Activated naive CD4-positive, alpha-beta T cell treated with anti-CD3 and anti-CD28 coated beads, Interleukin-2, amount 50 U/mL, for 72 hours (primary cell): ENCODE data around the gene PHTF2. TPM values are rescaled to one million over a fixed set of nuclear protein-coding genes. Genes with fewer than 3 reads are reported as not detected.
A peak's percentile ranks its signal among the peaks of the same experiment; 100 is the strongest.
"Not testable (repeated sequence)": the region's sequence is repeated elsewhere in the genome, so short reads cannot be mapped to it uniquely, and the experiment has no call there.

ENCODE experiments used
- ATAC-seq, 2 donors: fragments of 150-1000 bp; cut with Tn5 transposase; 2 replicates each; pipeline ENCODE4 v1.10.0; 2021; ENCODE audit warnings: mild to moderate bottlenecking in 2 of 2, moderate library complexity in 2 of 2
- DNase-seq, 2 donors: peaks; one replicate each; pipeline ENCODE4 v3.0.0; 2021 to 2022; ENCODE audit warnings: low spot score in 2 of 2
- H3K27ac Mint-ChIP-seq, 2 donors: one replicate each; pipeline ENCODE4 v1.8.0; 2022; ENCODE audit warnings: mild to moderate bottlenecking in 2 of 2, mixed read lengths in 2 of 2
- H3K36me3 Mint-ChIP-seq, 2 donors: one replicate each; pipeline ENCODE4 v1.8.0; 2022; ENCODE audit warnings: mixed read lengths in 2 of 2
- H3K9me3 Mint-ChIP-seq, 2 donors: one replicate each; pipeline ENCODE4 v1.8.0; 2022; ENCODE audit warnings: mixed read lengths in 2 of 2
- total RNA-seq, 2 donors: library from RNA; stranded (reverse); gene quantifications; one replicate each; pipeline ENCODE4 v1.2.3, GENCODE V29; 2022

Gene PHTF2
- total RNA-seq, 2 donors from 2014 or later, result 22.8 to 31.1 TPM

DNA sequence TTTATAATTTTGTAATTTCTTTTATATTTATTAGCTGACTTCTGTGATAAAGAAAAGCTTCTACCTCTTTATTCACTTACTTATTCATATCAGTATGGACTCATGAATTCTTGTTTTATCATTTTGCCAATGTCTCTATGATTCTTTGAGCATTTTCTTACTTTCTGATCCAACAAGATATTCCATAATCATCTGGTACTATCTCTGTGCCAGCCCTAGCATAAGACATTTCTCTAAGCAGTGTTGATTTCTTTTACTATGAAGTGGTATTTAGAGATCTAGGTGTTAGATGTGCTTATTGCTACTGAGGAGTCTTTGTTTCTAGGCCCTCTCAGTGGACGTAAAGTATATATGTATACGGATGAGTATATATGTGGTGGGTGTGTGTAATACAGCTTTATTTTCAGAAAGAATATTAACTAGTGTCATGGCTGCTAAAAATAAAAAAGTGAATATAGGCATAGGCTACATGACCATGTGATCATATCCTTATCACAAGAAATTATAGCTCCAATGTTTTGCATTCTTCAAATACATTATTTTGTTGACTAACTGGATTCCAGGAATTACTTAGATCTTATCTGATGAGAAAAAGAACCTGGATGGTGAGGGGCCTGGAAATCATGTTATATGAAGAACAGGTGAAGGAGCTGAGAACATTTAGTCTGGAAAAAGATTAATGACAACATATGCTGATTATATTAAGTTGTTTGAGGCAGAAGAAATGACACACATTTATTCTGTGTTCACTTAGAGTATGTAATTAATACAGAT is 13.1 kb downstream of the PHTF2 start:
- ATAC-seq (no peak), DNase-seq (no peak)
- Mint-ChIP-seq H3K36me3 (peaks cover 18 to 37% of the 10 kb centered on the region in 2 donors), H3K9me3 (peaks cover 7 to 26% of the 10 kb centered on the region in 2 donors), H3K27ac (no peak overlapping the region)

GRCh38 chr7:77812290-77812685 is 13.7 kb downstream of the PHTF2 start:
- Mint-ChIP-seq H3K27ac (no peak overlapping the region), H3K36me3 (peaks cover 21 to 37% of the 10 kb centered on the region in 2 donors)
- DNase-seq, result no peak

DNA sequence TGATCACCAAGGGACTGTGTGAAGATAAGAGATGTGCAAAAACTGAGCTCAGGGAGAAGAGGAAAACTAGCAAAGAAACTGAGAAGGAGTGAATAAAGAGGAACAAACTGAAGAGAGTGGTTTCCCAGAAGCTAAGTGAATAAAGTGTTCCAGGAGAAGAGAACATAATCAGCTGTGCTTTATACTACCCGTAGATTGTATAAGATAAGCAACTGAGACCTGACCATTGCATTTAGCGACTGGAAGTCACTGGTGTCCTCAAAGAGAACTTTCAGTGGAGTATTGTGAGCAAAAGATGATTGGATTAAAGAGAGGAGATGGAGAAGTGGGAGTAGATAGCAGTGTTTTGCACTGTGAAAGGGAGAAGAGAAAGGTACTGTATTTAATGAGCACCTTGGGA is 14.6 kb downstream of the PHTF2 start:
- H3K9me3 Mint-ChIP-seq, result peaks cover 16 to 21% of the 10 kb centered on the region in 2 donors
- ATAC-seq (no peak), DNase-seq (no peak)
- H3K36me3 Mint-ChIP-seq, result peaks cover 18 to 37% of the 10 kb centered on the region in 2 donors
- no peak overlapping the region for H3K27ac Mint-ChIP-seq

More at GRCh38 chr7:77812290-77812685, 13.7 kb downstream of the PHTF2 start:
- peaks cover 13 to 26% of the 10 kb centered on the region in 2 donors for H3K9me3 Mint-ChIP-seq
- no peak for ATAC-seq

GRCh38 chr7:77819021-77819420 is 20.4 kb downstream of the PHTF2 start:
- DNase-seq (no peak), ATAC-seq (no peak)
- H3K36me3 Mint-ChIP-seq, result peaks cover 51 to 76% of the 10 kb centered on the region in 2 donors
- no peak overlapping the region for H3K27ac Mint-ChIP-seq
- peaks cover 50 to 52% of the 10 kb centered on the region in 2 donors for H3K9me3 Mint-ChIP-seq

GRCh38 chr7:77820967-77821366 is 22.4 kb downstream of the PHTF2 start:
- H3K9me3 Mint-ChIP-seq, result peaks cover 58 to 59% of the 10 kb centered on the region in 2 donors
- H3K36me3 Mint-ChIP-seq, result peaks cover 64 to 88% of the 10 kb centered on the region in 2 donors
- ATAC-seq, result no peak
- H3K27ac Mint-ChIP-seq, result no peak overlapping the region
- DNase-seq, result no peak

- ATAC-seq, result no peak
- no peak overlapping the region for H3K27ac Mint-ChIP-seq
- peaks cover 55 to 77% of the 10 kb centered on the region in 2 donors for H3K36me3 Mint-ChIP-seq
- DNase-seq, result no peak
- peaks cover 50 to 55% of the 10 kb centered on the region in 2 donors for H3K9me3 Mint-ChIP-seq
Measured at GRCh38 chr7:77822269-77822668, 23.7 kb downstream of the PHTF2 start.

DNA sequence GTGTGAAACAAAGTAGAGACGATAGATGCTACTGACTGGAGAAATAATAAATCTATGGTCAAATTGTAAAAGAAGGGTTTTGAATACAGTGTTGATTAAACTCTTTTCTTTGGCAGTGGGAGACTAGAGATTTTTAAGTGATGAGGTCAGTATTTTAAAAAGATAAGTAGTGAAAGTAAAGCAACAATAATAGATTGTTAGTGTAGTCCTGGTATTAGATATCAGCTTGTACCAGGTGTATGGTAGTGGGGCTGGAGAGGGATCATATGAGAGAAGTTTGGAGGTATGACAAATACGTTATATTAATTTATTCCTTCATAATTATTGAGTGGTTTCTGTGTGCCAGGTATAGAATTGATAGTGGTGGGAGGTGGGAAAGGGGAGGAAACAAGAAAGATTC is 25.2 kb downstream of the PHTF2 start:
- no peak for ATAC-seq
- no peak overlapping the region for H3K27ac Mint-ChIP-seq
- no peak for DNase-seq
- peaks cover 43 to 50% of the 10 kb centered on the region in 2 donors for H3K9me3 Mint-ChIP-seq
- peaks cover 45 to 62% of the 10 kb centered on the region in 2 donors for H3K36me3 Mint-ChIP-seq

DNA sequence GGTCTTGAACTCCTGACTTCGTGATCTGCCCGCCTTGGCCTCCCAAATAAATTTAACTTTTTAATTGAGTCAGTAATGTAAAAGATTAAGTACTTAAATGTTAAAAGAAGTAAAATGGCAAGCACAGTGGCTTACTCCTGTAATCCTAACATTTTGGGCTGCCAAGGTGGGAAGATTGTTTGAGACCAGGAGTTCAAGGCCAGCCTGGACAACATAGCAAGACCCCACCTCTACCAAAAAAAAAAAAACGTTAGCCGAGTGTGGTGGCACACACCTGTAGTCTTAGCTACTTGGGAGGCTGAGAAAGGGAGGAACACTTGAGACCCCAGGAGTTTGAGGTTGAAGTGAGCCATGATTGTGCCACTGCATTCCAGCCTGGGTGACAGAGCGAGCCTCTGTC is 26.1 kb downstream of the PHTF2 start:
- ATAC-seq (no peak), DNase-seq (no peak)
- H3K9me3 Mint-ChIP-seq, result peaks cover 38 to 41% of the 10 kb centered on the region in 2 donors
- H3K36me3 Mint-ChIP-seq, result peaks cover 36 to 54% of the 10 kb centered on the region in 2 donors
- H3K27ac Mint-ChIP-seq, result no peak overlapping the region

- peaks cover 32 to 49% of the 10 kb centered on the region in 2 donors for H3K36me3 Mint-ChIP-seq
- no peak for DNase-seq
- H3K9me3 Mint-ChIP-seq, result peaks cover 34 to 37% of the 10 kb centered on the region in 2 donors
- no peak for ATAC-seq
- H3K27ac Mint-ChIP-seq, result no peak overlapping the region
Measured at GRCh38 chr7:77825131-77825530, 26.6 kb downstream of the PHTF2 start.

DNA sequence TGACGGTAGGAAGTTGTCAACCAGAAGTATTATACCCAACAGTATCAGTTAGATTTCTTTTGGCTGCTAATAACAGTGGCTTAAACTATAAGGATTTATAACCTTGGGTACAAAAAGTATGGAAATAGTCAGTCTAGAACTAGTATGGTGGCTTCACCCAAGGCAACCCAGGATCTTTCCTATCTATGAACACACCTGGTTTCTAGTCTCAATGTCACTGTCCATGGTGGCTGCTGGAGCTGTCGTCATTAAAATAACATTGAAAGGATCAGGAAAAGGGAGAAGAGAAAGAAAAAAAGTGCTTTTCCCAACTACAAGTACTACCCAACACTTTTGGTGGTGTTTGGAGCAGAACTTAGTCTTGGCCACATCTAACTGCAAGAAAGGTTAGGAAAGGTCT is 27.7 kb downstream of the PHTF2 start:
- ATAC-seq, result no peak
- DNase-seq, result no peak
- no peak overlapping the region for H3K27ac Mint-ChIP-seq
- peaks cover 25 to 26% of the 10 kb centered on the region in 2 donors for H3K9me3 Mint-ChIP-seq
- peaks cover 20 to 37% of the 10 kb centered on the region in 2 donors for H3K36me3 Mint-ChIP-seq

- no peak for DNase-seq
- Mint-ChIP-seq H3K36me3 (peaks cover 13 to 27% of the 10 kb centered on the region in 2 donors), H3K27ac (no peak overlapping the region), H3K9me3 (peaks cover 17 to 19% of the 10 kb centered on the region in 2 donors)
- no peak for ATAC-seq
Measured at GRCh38 chr7:77827999-77828398, 29.4 kb downstream of the PHTF2 start.

DNA sequence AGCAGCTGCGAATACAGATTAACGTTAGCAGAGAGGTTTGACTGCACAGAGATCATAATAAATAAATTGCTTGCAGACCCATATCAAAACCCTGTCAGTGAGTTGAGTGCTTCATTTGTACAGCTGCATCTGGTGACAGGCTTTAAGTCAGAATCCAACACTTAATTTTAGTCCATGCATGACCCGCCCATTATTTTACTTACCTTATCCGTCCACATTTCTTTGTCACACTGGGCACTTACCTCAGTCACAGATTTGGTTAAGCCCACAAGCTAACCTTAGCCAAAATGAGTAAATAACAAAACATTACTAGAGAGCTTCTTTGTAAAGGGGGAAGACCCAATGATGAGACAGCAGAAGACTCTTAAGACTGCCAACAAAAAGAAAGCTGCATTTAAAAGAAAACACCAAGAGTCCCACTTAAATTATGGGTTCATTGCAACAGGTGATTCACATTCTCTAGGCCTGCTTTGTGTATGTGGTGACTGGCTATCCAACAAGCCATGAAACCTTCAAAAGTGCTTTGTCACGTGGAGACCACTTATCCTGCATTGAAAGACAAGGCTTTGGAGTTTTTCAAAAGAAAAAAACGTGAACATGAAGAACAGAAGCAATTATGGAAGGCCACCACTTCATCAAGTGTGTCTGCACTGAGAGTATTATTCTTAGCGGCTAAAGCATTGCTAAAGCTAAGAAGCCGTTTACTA is 32.2 kb downstream of the PHTF2 start:
- peak overlapping the region in 1 of 2 donors; percentile 68 for H3K27ac Mint-ChIP-seq
- ATAC-seq, result no peak
- peaks cover 1 to 7% of the 10 kb centered on the region in 2 donors for H3K9me3 Mint-ChIP-seq
- DNase-seq, result no peak
- H3K36me3 Mint-ChIP-seq, result peaks cover under 1 to 10% of the 10 kb centered on the region in 2 donors

- DNase-seq (no peak), ATAC-seq (peak; percentile 71 to 78)
- H3K36me3 Mint-ChIP-seq, result peaks cover 0 to 14% of the 10 kb centered on the region in 2 donors
- peaks cover 4 to 5% of the 10 kb centered on the region in 2 donors for H3K9me3 Mint-ChIP-seq
- H3K27ac Mint-ChIP-seq, result peak overlapping the region in 1 of 2 donors; percentile 68
Measured at GRCh38 chr7:77831481-77831880, 32.9 kb downstream of the PHTF2 start.

- Mint-ChIP-seq H3K27ac (no peak overlapping the region), H3K36me3 (peaks cover 0 to 16% of the 10 kb centered on the region in 2 donors), H3K9me3 (peaks cover 0 to 6% of the 10 kb centered on the region in 2 donors)
- ATAC-seq (no peak), DNase-seq (no peak)
Measured at GRCh38 chr7:77831953-77832352, 33.4 kb downstream of the PHTF2 start.

DNA sequence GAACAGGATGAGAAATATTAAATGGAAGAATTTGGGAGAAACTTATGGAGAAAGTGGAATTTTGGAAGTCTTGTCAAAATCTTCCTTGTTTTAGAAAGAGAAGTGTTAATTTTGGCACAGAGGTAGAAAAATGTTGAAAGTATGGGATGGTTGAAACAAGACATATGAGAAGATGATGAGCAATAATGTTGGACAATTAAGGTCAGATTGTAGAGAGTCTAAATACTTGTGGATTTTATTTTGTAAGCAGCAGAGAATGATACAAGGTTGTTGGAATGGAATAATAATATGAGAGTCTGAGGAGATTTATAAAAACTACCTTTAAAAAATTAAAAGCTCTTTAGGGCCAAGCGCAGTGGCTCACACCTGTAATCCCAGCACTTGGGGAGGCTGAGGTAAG is 34.6 kb downstream of the PHTF2 start:
- DNase-seq, result no peak
- H3K36me3 Mint-ChIP-seq, result peaks cover 0 to 16% of the 10 kb centered on the region in 2 donors
- ATAC-seq, result no peak
- H3K9me3 Mint-ChIP-seq, result peaks cover 0 to 6% of the 10 kb centered on the region in 2 donors
- H3K27ac Mint-ChIP-seq, result no peak overlapping the region

DNA sequence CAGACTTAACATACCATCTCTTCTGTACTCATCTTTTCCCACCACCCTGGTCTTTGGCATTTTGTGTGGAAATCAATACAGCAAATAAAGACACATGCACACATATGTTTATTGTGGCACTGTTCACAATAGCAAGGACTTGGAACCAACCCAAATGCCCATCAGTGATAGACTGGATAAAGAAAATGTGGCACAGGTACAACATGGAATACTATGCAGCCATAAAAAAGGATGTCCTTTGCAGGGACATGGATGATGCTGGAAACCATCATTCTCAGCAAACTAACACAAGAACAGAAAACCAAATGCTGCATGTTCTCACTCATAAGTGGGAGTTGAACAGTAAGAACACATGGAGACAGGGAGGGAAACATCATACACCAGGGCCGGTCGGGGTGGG is 37.9 kb downstream of the PHTF2 start:
- not testable (repeated sequence) for H3K27ac Mint-ChIP-seq, H3K9me3 Mint-ChIP-seq, ATAC-seq, DNase-seq
- H3K36me3 Mint-ChIP-seq, result peaks cover 0 to 16% of the 10 kb centered on the region in 2 donors

DNA sequence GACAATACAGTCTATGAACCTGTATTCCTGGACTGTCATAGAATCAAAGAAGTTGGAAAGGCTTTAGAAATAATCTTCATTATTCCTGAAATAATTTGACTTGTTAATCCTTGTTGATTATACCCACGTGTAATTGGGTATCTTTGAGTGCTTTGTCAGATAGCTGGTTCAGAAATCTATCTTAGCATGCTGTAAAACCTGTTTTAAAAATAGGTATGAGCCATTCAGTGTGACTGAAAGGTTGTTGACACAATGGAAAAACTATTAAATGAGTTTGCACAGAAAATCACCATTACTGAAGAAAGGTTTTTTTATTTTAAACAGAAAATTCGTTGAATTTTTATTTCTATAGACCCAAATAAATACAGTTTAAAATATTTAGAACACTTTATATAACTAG is 38.7 kb downstream of the PHTF2 start:
- Mint-ChIP-seq H3K27ac (no peak overlapping the region), H3K9me3 (peaks cover 0 to 6% of the 10 kb centered on the region in 2 donors), H3K36me3 (peaks cover 0 to 16% of the 10 kb centered on the region in 2 donors)
- ATAC-seq, result no peak
- DNase-seq, result no peak
